NCI-H69 (cell line): ENCODE data around the gene PHLPP1.
A peak's percentile ranks its signal among the peaks of the same experiment; 100 is the strongest.

ENCODE experiments used
- DNase-seq: peaks from one replicate; lab custom pipeline; 2025; lab: John Stamatoyannopoulos, UW

The PHLPP1 gene

GRCh38 chr18:63007231-63007630 is 291.9 kb downstream of the PHLPP1 start:
- no peak for DNase-seq

- peak; percentile 84 for DNase-seq
Measured at GRCh38 chr18:63016270-63016669, 300.9 kb downstream of the PHLPP1 start.

- peak; percentile 42 for DNase-seq
Measured at GRCh38 chr18:63017076-63017475, 301.7 kb downstream of the PHLPP1 start.

GRCh38 chr18:63017977-63018376 is 302.6 kb downstream of the PHLPP1 start:
- no peak for DNase-seq

GRCh38 chr18:63022429-63023022 is 307.2 kb downstream of the PHLPP1 start:
- peak; percentile 33 for DNase-seq

GRCh38 chr18:63025251-63026090 is 310.1 kb downstream of the PHLPP1 start:
- DNase-seq = peak; percentile 83

- DNase-seq = no peak
Measured at GRCh38 chr18:63028380-63028779, 313.0 kb downstream of the PHLPP1 start.
